HCT116 (cell line): ENCODE data around the gene KCNB1. TPM values are rescaled to one million over a fixed set of nuclear protein-coding genes. Genes with fewer than 3 reads are reported as not detected.

Experiments
- ATAC-seq: fragments of 200-7000 bp; cut with Tn5 transposase; 2 replicates; pipeline ENCODE4 v1.9.1; 2020; ENCODE audit warnings: mild to moderate bottlenecking, moderate library complexity
- BruUV-seq: library from RNA; stranded (reverse); fragments of 400-500 nt; replicated peaks from 2 replicates; lab custom pipeline; 2021; lab: Mats Ljungman, UMichigan
- CTCF ChIA-PET: fragments of 300-600 bp; sonication (Branson Sonifier 250); formaldehyde crosslinking; loops from one replicate; lab custom pipeline; 2021; ENCODE audit warnings: antibody characterized with exemption; lab: Charles Lee
- POLR2A ChIA-PET: fragments of 300-600, 350-600 bp; sonication (Branson Sonifier 250); formaldehyde crosslinking; loops from one replicate; lab custom pipeline; 2021; ENCODE audit warnings: antibody characterized with exemption; lab: Charles Lee
- RAD21 ChIA-PET, 2 experiments: fragments of 300-600 bp; sonication (Branson Sonifier 250); formaldehyde crosslinking; loops; one replicate each; lab custom pipeline; 2023; ENCODE audit warnings: low total read pairs in 2 of 2; ENCODE audit not compliant: uncharacterized antibody in 2 of 2, unreplicated experiment in 2 of 2, low non-redundant PET in 1 of 2; lab: Charles Lee
- DNase-seq: peaks from one replicate; pipeline ENCODE4 v3.0.0-alpha.2; 2010; ENCODE audit warnings: low read depth, low spot score
- H2AFZ ChIP-seq: fragments of 200-600 bp; shearing (Covaris generic), sonication (generic); 2 replicates; pipeline ENCODE4 v1.6.1; 2017; ENCODE audit warnings: low read depth, mixed run types, mixed read lengths, antibody characterized with exemption, low read length; ENCODE audit not compliant: poor library complexity, severe bottlenecking
- H3K27ac ChIP-seq: 2 replicates; pipeline ENCODE4 v1.5.1; 2012; ENCODE audit warnings: low read depth, low read length
- H3K27me3 ChIP-seq: fragments of 200-600 bp; sonication (generic); 2 replicates; pipeline ENCODE4 v1.6.1; 2016; ENCODE audit warnings: mixed run types, low read length, mixed read lengths; ENCODE audit not compliant: insufficient read depth
- H3K36me3 ChIP-seq, 2 experiments: fragments of 200-500 bp in 1 of 2; fragments of 200-600 bp in 1 of 2; sonication (Bioruptor generic) in 1 of 2; sonication (generic) in 1 of 2; 2 replicates each; pipeline versions ENCODE4 v1.5.1 to v1.6.1; 2014 to 2016; ENCODE audit warnings: low read length in 2 of 2, inconsistent platforms in 1 of 2, mixed read lengths in 1 of 2, mixed run types in 1 of 2; ENCODE audit not compliant: insufficient read depth in 2 of 2, control insufficient read depth in 1 of 2
- H3K4me1 ChIP-seq, 2 experiments: fragments of 200-600 bp in 1 of 2; sonication (generic) in 1 of 2; 2 replicates each; pipeline versions ENCODE4 v1.5.1 to v1.6.1; 2012 to 2017; ENCODE audit warnings: low read length in 2 of 2, inconsistent platforms in 1 of 2, mild to moderate bottlenecking in 1 of 2, mixed read lengths in 1 of 2, mixed run types in 1 of 2, moderate library complexity in 1 of 2; ENCODE audit not compliant: insufficient read depth in 2 of 2, control insufficient read depth in 1 of 2
- H3K4me2 ChIP-seq: fragments of 200-600 bp; sonication (generic); 2 replicates; pipeline ENCODE4 v1.6.1; 2017; ENCODE audit warnings: mixed run types, low read length, mixed read lengths
- H3K4me3 ChIP-seq, 2 experiments: fragments of 200-600 bp in 1 of 2; sonication (generic) in 1 of 2; replicated peaks in 1 of 2; 2 replicates each; pipeline ENCODE4 v1.5.1; 2011 to 2016; ENCODE audit warnings: low read length in 2 of 2, control low read depth in 1 of 2, low read depth in 1 of 2, mild to moderate bottlenecking in 1 of 2, mixed read lengths in 1 of 2, mixed run types in 1 of 2
- H3K79me2 ChIP-seq: fragments of 200-600 bp; sonication (generic); 2 replicates; pipeline ENCODE4 v1.6.1; 2017; ENCODE audit warnings: mild to moderate bottlenecking, mixed run types, low read length, moderate library complexity, mixed read lengths; ENCODE audit not compliant: insufficient read depth
- H3K9ac ChIP-seq: fragments of 200-600 bp; sonication (generic); 2 replicates; pipeline ENCODE4 v1.6.1; 2016; ENCODE audit warnings: low read length, mixed read lengths
- H3K9me2 ChIP-seq: fragments of 200-600 bp; sonication (generic), shearing (Covaris generic); 2 replicates; pipeline ENCODE4 v1.6.1; 2017; ENCODE audit warnings: mixed run types, mild to moderate bottlenecking, moderate library complexity; ENCODE audit not compliant: insufficient read depth
- H3K9me3 ChIP-seq, 2 experiments: fragments of 200-500 bp in 1 of 2; fragments of 200-600 bp in 1 of 2; sonication (Bioruptor generic) in 1 of 2; sonication (generic) in 1 of 2; 2 replicates each; pipeline ENCODE4 v1.6.1; 2014 to 2017; ENCODE audit warnings: low read length in 2 of 2, mixed read lengths in 2 of 2, inconsistent platforms in 1 of 2, low read depth in 1 of 2, mild to moderate bottlenecking in 1 of 2, mixed run types in 1 of 2, moderate library complexity in 1 of 2; ENCODE audit not compliant: control insufficient read depth in 1 of 2, insufficient read depth in 1 of 2
- H4K20me1 ChIP-seq: fragments of 200-600 bp; sonication (generic), shearing (Covaris generic); 2 replicates; pipeline ENCODE4 v1.6.1; 2017; ENCODE audit warnings: mixed run types, mild to moderate bottlenecking, moderate library complexity; ENCODE audit not compliant: insufficient read depth
- CBX3 ChIP-seq: IDR thresholded peaks from 2 replicates; pipeline ENCODE4 v1.6.1; 2012; ENCODE audit warnings: low read depth
- CEBPB ChIP-seq: IDR thresholded peaks from 2 replicates; pipeline ENCODE4 v1.6.1; 2012; ENCODE audit warnings: low read depth
- EGR1 ChIP-seq: IDR thresholded peaks from 2 replicates; pipeline ENCODE4 v1.6.1; 2012; ENCODE audit warnings: low read depth
- ELF1 ChIP-seq: IDR thresholded peaks from 2 replicates; pipeline ENCODE4 v1.6.1; 2012; ENCODE audit warnings: low read depth, borderline replicate concordance
- EZH2 ChIP-seq: fragments of 200-600 bp; sonication (generic); IDR thresholded peaks from 2 replicates; pipeline ENCODE4 v1.6.1; 2017; ENCODE audit warnings: antibody characterized with exemption, mixed run types
- FOSL1 ChIP-seq: IDR thresholded peaks from 2 replicates; pipeline ENCODE4 v1.6.1; 2012; ENCODE audit warnings: low read depth
- MAX ChIP-seq: IDR thresholded peaks from 2 replicates; pipeline ENCODE4 v1.6.1; 2012
- RAD21 ChIP-seq: IDR thresholded peaks from 2 replicates; pipeline ENCODE4 v1.6.1; 2012; ENCODE audit warnings: low read depth, mild to moderate bottlenecking
- SP1 ChIP-seq: IDR thresholded peaks from 2 replicates; pipeline ENCODE4 v1.6.1; 2012; ENCODE audit warnings: low read depth
- YY1 ChIP-seq: IDR thresholded peaks from 2 replicates; pipeline ENCODE4 v1.6.1; 2011; ENCODE audit warnings: low read length, low read depth, moderate library complexity, mild to moderate bottlenecking; ENCODE audit not compliant: insufficient replicate concordance; ENCODE audit errors: extremely low read depth
- ZFX ChIP-seq: fragments of 450-650 bp; IDR thresholded peaks from 2 replicates; pipeline ENCODE4 v1.6.1; 2017
- ZNF274 ChIP-seq: fragments of 200-500 bp; sonication (Bioruptor generic); IDR thresholded peaks from 2 replicates; pipeline ENCODE4 v1.6.1; 2014; ENCODE audit warnings: mild to moderate bottlenecking, low read depth, low read length, inconsistent platforms
- intact Hi-C: fragments of 100-400 bp; cut with micrococcal nuclease; formaldehyde crosslinking; loops from 2 replicates; pipeline ENCODE4 v1.10.0; 2022
- total RNA-seq: library from RNA; stranded (reverse); gene quantifications from one replicate; pipeline ENCODE4 v1.2.1, GENCODE V29; 2021; ENCODE audit not compliant: unreplicated experiment
- TF ChIP-seq, protein P1 (sequence below): IDR thresholded peaks from 2 replicates; pipeline ENCODE4 v1.6.1; 2012
- TF ChIP-seq, protein P2 (sequence below): IDR thresholded peaks from 2 replicates; pipeline ENCODE4 v1.6.1; 2011; ENCODE audit warnings: mild to moderate bottlenecking, low read length, moderate library complexity; ENCODE audit not compliant: insufficient replicate concordance; ENCODE audit errors: extremely low read depth

The KCNB1 gene
- total RNA-seq, 1 experiment from 2014 or later, result 0.79 TPM

- Histone ChIP-seq H3K4me2 (no peak overlapping the region), H3K4me3 (no peak overlapping the region), H3K9me2 (no peaks in the 10 kb centered on the region), H3K36me3 (no peaks in the 10 kb centered on the region), H3K9me3 (no peaks in the 10 kb centered on the region), H2AFZ (no peak overlapping the region), H3K79me2 (no peaks in the 10 kb centered on the region), H3K4me1 (no peaks in the 10 kb centered on the region), H3K27me3 (peaks cover 56% of the 10 kb centered on the region), H3K9ac (no peak overlapping the region), H3K27ac (no peak overlapping the region), H4K20me1 (no peaks in the 10 kb centered on the region)
- POLR2A ChIA-PET, result no interaction called here
- CTCF ChIA-PET, result no interaction called here
- TF ChIP-seq EGR1, result no peak
- TF ChIP-seq, protein P1, sequence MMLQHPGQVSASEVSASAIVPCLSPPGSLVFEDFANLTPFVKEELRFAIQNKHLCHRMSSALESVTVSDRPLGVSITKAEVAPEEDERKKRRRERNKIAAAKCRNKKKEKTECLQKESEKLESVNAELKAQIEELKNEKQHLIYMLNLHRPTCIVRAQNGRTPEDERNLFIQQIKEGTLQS, result no peak
- TF ChIP-seq MAX, result no peak
- TF ChIP-seq YY1, result no peak
- TF ChIP-seq FOSL1, result no peak
- no peak for TF ChIP-seq CEBPB
- no peak for TF ChIP-seq CBX3
- no peak for TF ChIP-seq SP1
- TF ChIP-seq ELF1, result no peak
- no peak for TF ChIP-seq EZH2
- TF ChIP-seq ZNF274, result no peak
- no peak for TF ChIP-seq RAD21
- TF ChIP-seq ZFX, result no peak
- TF ChIP-seq, protein P2, sequence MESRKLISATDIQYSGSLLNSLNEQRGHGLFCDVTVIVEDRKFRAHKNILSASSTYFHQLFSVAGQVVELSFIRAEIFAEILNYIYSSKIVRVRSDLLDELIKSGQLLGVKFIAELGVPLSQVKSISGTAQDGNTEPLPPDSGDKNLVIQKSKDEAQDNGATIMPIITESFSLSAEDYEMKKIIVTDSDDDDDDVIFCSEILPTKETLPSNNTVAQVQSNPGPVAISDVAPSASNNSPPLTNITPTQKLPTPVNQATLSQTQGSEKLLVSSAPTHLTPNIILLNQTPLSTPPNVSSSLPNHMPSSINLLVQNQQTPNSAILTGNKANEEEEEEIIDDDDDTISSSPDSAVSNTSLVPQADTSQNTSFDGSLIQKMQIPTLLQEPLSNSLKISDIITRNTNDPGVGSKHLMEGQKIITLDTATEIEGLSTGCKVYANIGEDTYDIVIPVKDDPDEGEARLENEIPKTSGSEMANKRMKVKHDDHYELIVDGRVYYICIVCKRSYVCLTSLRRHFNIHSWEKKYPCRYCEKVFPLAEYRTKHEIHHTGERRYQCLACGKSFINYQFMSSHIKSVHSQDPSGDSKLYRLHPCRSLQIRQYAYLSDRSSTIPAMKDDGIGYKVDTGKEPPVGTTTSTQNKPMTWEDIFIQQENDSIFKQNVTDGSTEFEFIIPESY, result no peak
- no TSS peak for BruUV-seq
- intact Hi-C loops, result no loop called here
- RAD21 ChIA-PET, result no interaction called here
- ATAC-seq (no peak), DNase-seq (no peak)
These were observed 115.4 kb downstream of the KCNB1 start for GRCh38 chr20:49367113-49367512.
